ENCODE measurements around the gene BLTP2.

GRCh38 chr17:28623696-28624095 lies 21.3 kb downstream of the BLTP2 start:
- TF ChIP-seq, protein P1, sequence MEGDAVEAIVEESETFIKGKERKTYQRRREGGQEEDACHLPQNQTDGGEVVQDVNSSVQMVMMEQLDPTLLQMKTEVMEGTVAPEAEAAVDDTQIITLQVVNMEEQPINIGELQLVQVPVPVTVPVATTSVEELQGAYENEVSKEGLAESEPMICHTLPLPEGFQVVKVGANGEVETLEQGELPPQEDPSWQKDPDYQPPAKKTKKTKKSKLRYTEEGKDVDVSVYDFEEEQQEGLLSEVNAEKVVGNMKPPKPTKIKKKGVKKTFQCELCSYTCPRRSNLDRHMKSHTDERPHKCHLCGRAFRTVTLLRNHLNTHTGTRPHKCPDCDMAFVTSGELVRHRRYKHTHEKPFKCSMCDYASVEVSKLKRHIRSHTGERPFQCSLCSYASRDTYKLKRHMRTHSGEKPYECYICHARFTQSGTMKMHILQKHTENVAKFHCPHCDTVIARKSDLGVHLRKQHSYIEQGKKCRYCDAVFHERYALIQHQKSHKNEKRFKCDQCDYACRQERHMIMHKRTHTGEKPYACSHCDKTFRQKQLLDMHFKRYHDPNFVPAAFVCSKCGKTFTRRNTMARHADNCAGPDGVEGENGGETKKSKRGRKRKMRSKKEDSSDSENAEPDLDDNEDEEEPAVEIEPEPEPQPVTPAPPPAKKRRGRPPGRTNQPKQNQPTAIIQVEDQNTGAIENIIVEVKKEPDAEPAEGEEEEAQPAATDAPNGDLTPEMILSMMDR (IDR thresholded peaks at IDR 0.05; ENCODE audit: low read depth, low read length, poor library complexity, severe bottlenecking) = no peak
- TF ChIP-seq EZH2phosphoT487 (IDR thresholded peaks at IDR 0.05; ENCODE audit: borderline replicate concordance, low read length) = no peak
